Activated CD4-positive, alpha-beta T cell treated with anti-CD3 and anti-CD28 coated beads, Interleukin-2, Interleukin-6, amounts not matched to agents 100 ng/mL and 50 ng/mL, durations not matched to agents 16 hours and 8 hours (primary cell): ENCODE results near the gene CFAP161.
A peak's percentile ranks its signal among the peaks of the same experiment; 100 is the strongest.
"Not testable (repeated sequence)": the region's sequence is repeated elsewhere in the genome, so short reads cannot be mapped to it uniquely, and the experiment has no call there.

ENCODE experiments used
- DNase-seq: peaks from one replicate; pipeline ENCODE4 v3.0.0-alpha.2; 2020

CFAP161 gene

GRCh38 chr15:81108427-81108826, 25.6 kb upstream of the CFAP161 start:
- DNase-seq, result peak; percentile 15

DNA sequence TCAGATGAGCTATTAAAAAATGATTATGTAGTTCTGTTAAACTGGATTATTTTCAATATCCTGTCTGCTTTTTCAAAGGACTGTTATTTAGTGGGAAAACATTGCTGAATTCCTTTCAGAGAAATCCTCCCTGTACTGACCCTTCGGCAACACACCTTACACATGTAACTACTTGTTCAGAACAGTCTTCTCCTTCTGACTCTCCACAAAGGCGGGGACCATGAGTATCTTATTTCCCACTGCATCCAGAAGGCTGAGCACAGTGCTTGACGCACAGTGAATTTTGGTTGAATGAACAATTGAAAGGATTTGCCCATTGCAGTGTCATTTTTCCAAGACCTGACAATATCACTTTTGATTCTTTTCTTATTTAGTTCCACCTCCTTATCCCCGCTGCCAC, 23.1 kb upstream of the CFAP161 start:
- DNase-seq, result no peak

DNA sequence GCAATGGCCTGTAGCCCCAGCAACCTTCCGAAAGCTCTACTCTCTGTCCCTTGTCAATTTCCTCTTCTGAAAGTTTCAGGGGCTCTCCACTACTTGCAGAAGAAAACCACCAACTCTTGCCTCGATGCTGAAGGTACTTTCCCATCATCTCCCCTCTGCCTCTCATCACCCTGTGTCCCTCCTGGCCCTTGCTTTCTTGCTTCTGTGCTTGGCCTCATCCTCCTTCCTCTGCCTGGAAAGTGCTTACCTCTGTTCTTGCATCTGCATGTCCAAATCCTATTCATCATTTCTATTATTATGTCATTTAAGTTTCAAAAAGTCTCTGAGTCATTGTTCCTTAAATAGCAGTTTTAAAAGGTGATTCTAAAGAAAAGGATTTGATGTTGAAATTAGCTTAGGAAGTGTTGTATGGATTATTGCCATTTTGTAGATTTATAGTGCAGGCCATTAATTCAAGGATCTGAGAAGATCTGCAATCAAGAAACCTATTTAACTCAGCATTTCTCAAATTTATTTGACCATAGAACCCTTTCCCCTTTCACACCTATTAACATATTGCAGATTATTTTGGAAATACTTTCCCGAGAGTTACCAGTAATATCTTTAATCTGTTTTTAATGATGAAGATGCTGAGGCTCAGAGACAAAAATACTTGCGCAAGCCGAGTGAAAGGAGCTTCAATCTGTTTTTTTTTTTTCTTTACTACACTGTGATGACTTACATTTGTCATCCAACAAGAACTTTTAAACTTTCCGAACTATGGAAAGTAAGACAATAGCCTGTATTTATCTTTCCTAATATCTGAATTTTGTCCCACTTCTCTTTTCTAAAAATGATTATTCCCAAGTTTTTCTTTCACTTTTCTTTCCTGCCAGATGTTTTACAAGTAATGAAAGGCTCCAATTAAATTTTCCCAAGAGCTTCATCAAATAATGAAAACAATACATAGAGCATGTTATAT, 22.3 kb upstream of the CFAP161 start:
- DNase-seq, result peak; percentile 9

DNA sequence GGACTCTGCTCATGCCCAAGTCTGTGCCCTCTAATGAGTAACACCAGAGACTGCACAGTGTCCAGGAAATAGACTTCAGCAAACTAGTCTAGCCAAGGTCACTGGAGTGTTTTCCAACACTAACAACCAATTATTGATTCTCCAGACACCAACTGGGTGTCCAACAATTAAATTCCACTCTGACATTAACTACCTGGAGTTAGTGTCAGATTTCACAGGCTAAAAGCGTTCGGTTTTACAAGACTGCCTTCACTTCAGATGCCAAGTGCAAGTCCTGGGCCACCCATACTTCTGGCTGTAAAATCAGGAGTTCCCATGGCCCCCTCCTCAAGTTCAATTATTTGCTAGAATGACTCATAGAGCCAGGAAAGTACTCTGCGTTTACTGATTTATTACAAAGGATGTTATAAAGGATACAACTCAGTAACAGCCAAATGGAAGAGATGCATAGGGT, 20.8 kb upstream of the CFAP161 start:
- DNase-seq, result no peak

- no peak for DNase-seq
These were observed 20.2 kb upstream of the CFAP161 start for GRCh38 chr15:81113861-81114291.

DNA sequence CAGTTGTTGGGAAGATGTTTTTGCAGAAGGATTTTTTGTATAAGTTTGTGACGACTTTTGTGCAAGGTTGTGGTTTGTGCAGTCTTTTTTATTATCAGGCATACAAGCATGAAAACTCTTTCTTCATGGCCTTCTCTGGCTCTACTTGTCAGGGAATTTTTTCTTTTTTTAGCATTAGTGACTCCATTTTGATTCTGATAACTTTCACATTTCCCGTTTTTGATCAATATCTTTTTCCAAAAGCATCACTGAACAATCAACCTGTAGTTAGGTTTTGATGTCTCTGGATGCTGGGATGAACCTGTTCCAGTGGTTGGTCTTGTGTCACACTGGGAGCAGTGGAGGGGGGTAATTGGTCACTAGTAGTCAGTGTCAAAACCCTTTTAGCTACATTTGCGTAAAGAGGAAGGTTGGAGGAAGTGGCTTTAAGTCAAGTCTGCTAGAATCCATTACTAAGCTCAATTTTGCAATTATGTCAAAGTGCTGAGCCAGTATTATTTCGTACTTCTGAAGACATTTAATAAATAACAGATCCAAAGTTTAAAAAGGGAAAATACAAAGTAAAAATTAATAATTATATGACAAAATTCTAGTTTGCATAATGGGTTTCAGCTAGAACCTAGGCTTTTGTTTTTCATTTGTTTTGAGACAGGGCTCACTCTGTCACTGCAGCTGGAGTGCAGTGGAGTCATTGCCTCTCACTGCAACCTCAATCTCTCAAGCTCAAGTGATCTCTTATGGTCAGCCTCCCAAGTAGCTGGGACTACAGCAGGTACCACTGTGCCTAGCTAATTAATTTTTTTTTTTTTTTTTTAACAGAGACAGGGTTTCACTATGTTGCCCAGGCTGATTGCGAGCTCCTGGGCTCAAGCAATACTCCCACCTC, 18.8 kb upstream of the CFAP161 start:
- DNase-seq, result no peak

DNA sequence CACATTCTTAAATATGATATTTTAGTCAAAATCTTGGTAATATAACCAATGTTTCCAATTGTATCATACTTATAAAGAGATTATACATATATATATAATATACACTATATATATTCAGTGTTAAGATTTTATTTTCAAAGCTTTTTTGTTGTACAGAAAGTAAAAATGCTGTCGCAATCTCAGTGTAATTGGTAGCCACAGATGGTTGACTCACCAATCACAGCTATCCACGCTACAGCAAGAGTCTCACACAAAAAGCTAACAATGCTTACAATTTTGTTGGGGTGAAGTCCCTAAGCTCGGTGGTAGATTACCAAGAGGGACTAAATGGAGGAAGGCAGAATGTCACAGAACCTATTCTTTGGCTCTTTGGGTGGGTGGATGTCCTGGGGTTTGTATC, 16.9 kb upstream of the CFAP161 start:
- DNase-seq, result no peak

- no peak for DNase-seq
These were observed 16.5 kb upstream of the CFAP161 start for GRCh38 chr15:81117581-81117980.

- DNase-seq, result no peak
These were observed 15.7 kb upstream of the CFAP161 start for GRCh38 chr15:81118361-81118760.

DNA sequence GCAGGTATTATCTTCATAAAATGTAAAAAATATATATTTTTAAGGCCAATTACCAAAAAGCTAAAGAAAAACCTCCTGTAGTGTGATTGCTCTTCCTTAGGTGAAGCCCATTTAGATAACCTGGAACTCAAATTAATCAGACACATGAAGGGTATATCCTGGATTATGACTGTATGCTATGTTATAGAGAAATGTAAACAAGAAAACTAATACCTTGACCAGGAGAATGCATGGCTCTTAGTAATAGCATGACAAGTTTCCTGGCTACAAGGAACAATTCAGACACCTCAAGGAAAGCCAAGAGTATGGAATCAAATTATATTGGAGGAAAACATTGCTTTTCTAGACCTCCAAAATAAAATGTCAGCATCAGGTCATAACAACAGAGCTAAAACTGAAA, 14.0 kb upstream of the CFAP161 start:
- no peak for DNase-seq

DNA sequence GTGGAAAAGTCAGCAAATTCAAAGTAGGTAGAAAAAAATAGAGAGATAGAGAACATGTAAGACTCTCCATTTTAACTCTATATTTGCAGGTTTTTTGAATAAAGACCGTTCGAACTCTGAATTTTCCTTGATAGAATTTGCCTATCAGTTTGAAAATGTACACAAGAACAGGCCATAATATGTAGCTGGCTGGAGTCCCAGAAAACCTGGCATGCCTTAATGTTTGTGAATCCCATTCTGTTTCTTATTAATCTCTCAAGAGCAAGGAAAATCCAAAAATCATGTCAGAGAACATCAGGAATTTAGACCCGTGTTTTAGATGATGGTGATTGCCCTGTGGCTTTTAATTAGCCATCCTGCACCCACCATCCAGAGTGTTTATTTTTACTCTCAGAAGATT, 7.2 kb upstream of the CFAP161 start:
- DNase-seq, result no peak

DNA sequence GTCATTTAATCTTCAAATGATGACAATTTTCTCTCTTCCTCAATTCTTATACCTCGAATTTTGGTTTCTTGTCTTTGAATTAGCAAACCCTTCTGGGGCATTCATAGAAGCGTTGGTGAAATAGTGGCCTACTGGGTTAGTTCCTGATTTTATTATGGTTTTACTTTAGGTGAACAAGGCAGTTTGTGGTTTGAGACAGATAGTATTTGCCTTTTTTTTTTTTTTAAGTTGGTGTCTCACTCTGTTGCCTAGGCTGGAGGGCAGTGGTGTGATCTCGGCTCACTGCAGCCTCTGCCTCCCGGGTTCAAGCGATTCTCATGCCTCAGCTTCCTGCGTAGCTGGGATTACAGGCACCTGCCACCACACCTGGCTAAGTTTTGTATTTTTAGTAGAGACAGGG, 7.4 kb downstream of the CFAP161 start:
- DNase-seq, result not testable (repeated sequence)

GRCh38 chr15:81146006-81146405, 11.9 kb downstream of the CFAP161 start:
- DNase-seq, result no peak

- no peak for DNase-seq
These were observed 12.4 kb downstream of the CFAP161 start for GRCh38 chr15:81146466-81146865.

DNA sequence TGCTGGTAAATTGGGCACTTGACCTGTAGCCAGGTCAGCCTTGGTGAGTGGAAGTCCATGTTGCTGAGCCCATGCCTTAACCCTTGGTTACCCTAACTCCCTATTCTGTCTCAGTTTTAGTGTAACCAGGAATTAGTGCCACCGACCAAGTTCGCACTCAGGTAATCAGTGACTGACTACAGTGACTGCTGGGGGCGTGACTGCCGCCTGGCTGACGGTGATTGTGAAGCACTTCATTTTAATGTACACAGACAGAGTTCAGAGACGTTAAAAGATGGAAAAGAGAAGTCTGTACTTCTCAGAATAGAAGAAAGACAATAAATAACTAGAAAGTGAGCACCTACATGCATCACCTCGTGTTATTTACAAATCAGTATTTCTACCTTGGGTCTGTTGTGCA, 17.3 kb downstream of the CFAP161 start:
- DNase-seq, result no peak

DNA sequence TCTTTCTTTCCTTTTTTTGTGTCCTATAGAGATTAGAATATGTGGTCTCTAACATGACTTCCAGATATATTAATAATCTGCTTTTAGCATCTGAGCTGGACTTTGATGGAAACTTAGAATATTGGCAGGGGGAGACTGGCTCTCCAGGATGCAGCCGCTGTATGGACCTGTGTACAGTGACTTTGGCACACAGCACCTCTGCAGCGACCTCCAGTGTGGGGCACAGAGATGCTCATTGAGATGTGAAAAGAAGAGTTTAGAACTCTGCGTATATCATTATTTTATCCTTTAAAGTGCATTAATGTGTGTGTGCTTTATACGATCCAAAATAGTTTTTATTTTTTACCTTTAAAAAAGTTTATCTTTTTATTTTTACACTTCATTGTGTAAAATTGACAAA, 18.3 kb downstream of the CFAP161 start:
- no peak for DNase-seq

- DNase-seq, result no peak
These were observed 18.7 kb downstream of the CFAP161 start for GRCh38 chr15:81152799-81153198.

DNA sequence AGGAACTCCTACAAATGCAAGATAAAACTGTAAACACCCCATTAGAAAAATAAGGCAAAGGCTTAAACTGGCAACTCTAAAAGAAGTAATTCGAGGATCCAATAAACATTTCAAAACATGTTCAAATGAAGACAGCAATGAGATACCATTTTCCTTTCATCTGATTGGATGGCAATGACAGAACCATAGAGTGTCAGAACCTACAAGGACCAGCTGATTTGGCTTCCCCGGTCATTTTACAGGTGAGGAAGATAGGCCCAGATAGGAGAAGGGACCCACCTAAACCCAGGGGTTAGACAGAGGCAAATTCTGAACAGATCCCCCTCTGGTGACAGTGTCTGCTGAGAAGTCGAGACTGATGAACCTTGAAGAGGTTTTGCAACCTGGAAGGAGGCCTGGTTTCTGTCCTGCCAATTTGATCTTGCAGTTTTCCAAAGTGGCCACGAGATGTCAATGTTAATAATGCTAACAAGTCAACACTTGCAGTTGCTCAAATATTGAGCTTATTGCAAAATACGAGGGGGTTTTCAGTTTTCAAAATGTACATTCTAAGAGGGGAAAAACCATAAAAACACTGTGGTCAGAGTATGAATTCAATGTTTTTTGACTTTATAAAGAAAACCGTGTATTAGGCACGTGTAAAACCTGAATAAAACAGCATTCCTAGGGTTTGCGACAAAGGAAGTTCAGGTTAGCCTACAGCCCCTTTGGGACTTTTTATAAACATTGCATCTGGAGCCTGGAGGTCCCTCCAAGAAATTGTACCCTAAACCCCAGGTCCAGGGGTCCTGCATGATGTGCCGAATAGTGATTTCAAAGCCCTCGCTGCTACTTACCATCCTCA, 21.5 kb downstream of the CFAP161 start:
- peak; percentile 49 for DNase-seq

- DNase-seq, result no peak
These were observed 22.3 kb downstream of the CFAP161 start for GRCh38 chr15:81156324-81156723.

DNA sequence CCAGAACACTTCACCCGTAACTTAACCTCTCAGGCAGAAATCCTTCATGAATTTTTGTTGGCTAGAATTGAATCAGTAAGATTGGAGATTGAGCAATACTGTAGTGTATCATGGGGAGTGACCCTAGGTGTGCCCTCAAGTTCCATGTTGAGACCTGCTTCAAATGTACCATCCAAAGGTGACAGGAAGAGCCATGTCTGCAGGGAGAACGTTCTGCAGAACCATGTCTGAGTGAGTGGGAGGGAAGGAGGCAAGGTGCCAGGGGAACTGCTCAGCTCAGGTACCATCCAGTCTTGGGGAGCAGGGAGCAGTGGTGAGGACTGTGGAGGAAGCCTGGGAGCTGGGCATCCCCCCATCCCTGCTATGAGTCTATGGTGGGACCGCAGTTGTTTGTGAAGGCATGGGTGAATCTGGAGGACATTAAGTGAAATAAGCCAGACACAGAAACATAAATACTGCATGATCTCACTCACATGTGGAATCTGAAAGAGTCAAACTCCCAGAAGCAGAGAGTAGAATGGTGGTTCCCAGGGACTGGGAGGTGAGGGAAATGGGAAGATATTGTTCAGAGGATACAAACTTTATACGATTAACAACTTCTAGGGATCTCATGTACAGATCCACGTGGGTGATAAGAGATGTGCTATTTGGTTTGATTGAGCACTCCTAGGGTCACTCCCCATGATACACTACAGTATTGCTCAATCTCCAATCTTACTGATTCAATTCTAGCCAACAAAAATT, 23.3 kb downstream of the CFAP161 start:
- no peak for DNase-seq

- DNase-seq, result no peak
These were observed 23.8 kb downstream of the CFAP161 start for GRCh38 chr15:81157939-81158223.

- DNase-seq, result not testable (repeated sequence)
These were observed 24.5 kb downstream of the CFAP161 start for GRCh38 chr15:81158561-81158960.
